22Rv1 (cell line): ENCODE results near the gene ATOH8.
A peak's percentile ranks its signal among the peaks of the same experiment; 100 is the strongest.

Experiments
- ZFX ChIP-seq: fragments of 450-650 bp; IDR thresholded peaks from 2 replicates; pipeline ENCODE4 v1.6.1; 2017; ENCODE audit warnings: antibody characterized with exemption, borderline replicate concordance
- TF ChIP-seq, protein P1 (sequence below): fragments of 450-650 bp; IDR thresholded peaks from 2 replicates; pipeline ENCODE4 v1.5.1; 2017; ENCODE audit warnings: mild to moderate bottlenecking

DNA sequence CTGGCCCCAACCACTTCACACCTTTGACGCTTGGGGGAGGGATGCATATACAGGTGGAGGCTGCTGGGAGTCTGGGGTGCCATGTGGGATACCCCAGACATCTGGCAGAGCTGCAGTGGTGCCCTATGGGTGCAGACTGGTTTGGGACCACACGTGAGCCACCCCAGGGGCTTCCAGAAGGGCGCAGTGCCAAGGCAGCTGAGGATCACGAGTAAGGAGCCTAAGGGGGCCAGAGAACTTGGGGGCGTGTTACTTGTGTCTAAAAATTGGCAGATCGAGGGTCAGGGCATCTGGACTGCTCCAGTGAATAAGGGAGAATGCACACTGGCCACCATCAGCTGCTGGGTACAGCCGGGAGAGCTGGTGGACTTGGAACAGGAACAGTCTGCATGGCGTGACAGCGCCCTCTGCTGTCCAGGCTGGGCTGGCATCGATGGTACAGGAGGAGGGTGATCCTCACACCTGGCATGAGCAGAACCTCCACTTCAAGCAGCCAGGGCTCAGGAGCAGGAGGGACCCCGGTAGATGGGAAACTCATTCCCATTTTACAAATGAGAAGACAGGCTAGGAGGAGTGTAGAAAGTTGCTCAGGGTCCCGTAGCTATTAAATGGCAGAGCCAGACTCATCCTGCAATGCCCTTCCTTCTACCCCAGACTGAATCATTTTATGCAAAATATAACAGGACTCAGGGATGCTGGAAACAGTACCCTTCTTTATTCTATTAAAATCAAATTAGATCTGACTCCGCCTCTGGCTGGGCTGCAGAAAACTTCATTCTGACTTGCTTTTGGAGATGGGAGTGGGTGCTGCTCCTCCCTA is 60.4 kb downstream of the ATOH8 start:
- TF ChIP-seq, protein P1, sequence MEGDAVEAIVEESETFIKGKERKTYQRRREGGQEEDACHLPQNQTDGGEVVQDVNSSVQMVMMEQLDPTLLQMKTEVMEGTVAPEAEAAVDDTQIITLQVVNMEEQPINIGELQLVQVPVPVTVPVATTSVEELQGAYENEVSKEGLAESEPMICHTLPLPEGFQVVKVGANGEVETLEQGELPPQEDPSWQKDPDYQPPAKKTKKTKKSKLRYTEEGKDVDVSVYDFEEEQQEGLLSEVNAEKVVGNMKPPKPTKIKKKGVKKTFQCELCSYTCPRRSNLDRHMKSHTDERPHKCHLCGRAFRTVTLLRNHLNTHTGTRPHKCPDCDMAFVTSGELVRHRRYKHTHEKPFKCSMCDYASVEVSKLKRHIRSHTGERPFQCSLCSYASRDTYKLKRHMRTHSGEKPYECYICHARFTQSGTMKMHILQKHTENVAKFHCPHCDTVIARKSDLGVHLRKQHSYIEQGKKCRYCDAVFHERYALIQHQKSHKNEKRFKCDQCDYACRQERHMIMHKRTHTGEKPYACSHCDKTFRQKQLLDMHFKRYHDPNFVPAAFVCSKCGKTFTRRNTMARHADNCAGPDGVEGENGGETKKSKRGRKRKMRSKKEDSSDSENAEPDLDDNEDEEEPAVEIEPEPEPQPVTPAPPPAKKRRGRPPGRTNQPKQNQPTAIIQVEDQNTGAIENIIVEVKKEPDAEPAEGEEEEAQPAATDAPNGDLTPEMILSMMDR, result peak; percentile 91
- no peak for TF ChIP-seq ZFX
